HFFc6 (cell line): ENCODE results near the gene RNASET2. TPM values are rescaled to one million over a fixed set of nuclear protein-coding genes. Genes with fewer than 3 reads are reported as not detected.
"Not testable (repeated sequence)": the region's sequence is repeated elsewhere in the genome, so short reads cannot be mapped to it uniquely, and the experiment has no call there.

ENCODE experiments used
- DNase-seq: peaks from one replicate; pipeline ENCODE4 v3.0.0-alpha.2; 2018
- H3K27ac Mint-ChIP-seq: 2 replicates; pipeline ENCODE4 v1.8.0; 2020; ENCODE audit warnings: mild to moderate bottlenecking, mixed read lengths
- H3K27me3 Mint-ChIP-seq: 2 replicates; pipeline ENCODE4 v1.8.0; 2021; ENCODE audit warnings: mild to moderate bottlenecking, moderate library complexity, mixed read lengths; ENCODE audit not compliant: insufficient read depth
- H3K36me3 Mint-ChIP-seq: 2 replicates; pipeline ENCODE4 v1.8.0; 2021; ENCODE audit warnings: low read depth, mixed read lengths
- H3K4me1 Mint-ChIP-seq: 2 replicates; pipeline ENCODE4 v1.8.0; 2020; ENCODE audit warnings: low read depth, mixed read lengths
- H3K4me3 Mint-ChIP-seq: 2 replicates; pipeline ENCODE4 v1.8.0; 2020; ENCODE audit warnings: mild to moderate bottlenecking, moderate library complexity, mixed read lengths
- H3K9me3 Mint-ChIP-seq: 2 replicates; pipeline ENCODE4 v1.8.0; 2020; ENCODE audit warnings: mild to moderate bottlenecking, mixed read lengths
- total RNA-seq, 6 experiments: library from RNA; stranded (reverse); fragmentation: NEBNext Ultra II Directional; extraction: Animal tissue kit (Norgen Biotek cat#: 25700); gene quantifications; 2 replicates in 1 of 6; 3 replicates in 5 of 6; pipeline ENCODE4 v1.2.3, GENCODE V29; 2021
- TF ChIP-seq, protein P1 (sequence below): fragments of 200-600 bp; sonication (generic); IDR thresholded peaks from 2 replicates; pipeline ENCODE4 v1.5.0; 2021; ENCODE audit warnings: antibody characterized with exemption, mild to moderate bottlenecking

Gene RNASET2
- total RNA-seq, 6 experiments from 2014 or later = 15.1 to 28.9 (median 16.5) TPM

- no peaks in the 10 kb centered on the region for H3K9me3 Mint-ChIP-seq
- H3K4me1 Mint-ChIP-seq = peaks cover 16% of the 10 kb centered on the region
- peak overlapping the region; percentile 51; the same call in 1 of the 2 replicates for H3K4me3 Mint-ChIP-seq
- DNase-seq = no peak
- H3K27ac Mint-ChIP-seq = peak overlapping the region; percentile 66
- TF ChIP-seq, protein P1, sequence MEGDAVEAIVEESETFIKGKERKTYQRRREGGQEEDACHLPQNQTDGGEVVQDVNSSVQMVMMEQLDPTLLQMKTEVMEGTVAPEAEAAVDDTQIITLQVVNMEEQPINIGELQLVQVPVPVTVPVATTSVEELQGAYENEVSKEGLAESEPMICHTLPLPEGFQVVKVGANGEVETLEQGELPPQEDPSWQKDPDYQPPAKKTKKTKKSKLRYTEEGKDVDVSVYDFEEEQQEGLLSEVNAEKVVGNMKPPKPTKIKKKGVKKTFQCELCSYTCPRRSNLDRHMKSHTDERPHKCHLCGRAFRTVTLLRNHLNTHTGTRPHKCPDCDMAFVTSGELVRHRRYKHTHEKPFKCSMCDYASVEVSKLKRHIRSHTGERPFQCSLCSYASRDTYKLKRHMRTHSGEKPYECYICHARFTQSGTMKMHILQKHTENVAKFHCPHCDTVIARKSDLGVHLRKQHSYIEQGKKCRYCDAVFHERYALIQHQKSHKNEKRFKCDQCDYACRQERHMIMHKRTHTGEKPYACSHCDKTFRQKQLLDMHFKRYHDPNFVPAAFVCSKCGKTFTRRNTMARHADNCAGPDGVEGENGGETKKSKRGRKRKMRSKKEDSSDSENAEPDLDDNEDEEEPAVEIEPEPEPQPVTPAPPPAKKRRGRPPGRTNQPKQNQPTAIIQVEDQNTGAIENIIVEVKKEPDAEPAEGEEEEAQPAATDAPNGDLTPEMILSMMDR = no peak
- H3K36me3 Mint-ChIP-seq = peaks cover 10% of the 10 kb centered on the region
- H3K27me3 Mint-ChIP-seq = no peaks in the 10 kb centered on the region
Measured at GRCh38 chr6:166949528-166950442, 6.6 kb downstream of the RNASET2 start.

DNA sequence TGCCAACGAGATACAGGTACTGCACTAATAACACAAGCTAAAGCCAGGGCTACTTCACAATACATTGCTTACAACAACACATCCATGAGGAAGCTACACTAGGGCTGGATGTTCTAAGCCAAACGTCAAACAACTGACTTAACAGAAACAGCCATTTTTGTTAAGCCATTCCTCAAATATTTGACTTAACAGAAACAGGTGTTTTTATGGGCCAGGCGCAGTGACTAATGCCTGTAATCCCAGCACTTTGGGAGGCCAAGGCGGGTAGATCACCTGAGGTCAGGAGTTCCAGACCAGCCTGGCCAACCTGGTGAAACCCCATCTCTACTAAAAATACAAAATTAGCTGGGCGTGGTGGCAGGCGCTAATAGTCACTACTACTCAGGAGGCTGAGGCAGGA is 7.6 kb downstream of the RNASET2 start:
- not testable (repeated sequence) for DNase-seq, H3K27ac Mint-ChIP-seq, H3K9me3 Mint-ChIP-seq, H3K36me3 Mint-ChIP-seq, H3K4me3 Mint-ChIP-seq, H3K27me3 Mint-ChIP-seq
- H3K4me1 Mint-ChIP-seq = peaks cover 16% of the 10 kb centered on the region

- no peaks in the 10 kb centered on the region for H3K27me3 Mint-ChIP-seq
- H3K27ac Mint-ChIP-seq = no peak overlapping the region
- H3K4me1 Mint-ChIP-seq = peaks cover 16% of the 10 kb centered on the region
- H3K4me3 Mint-ChIP-seq = no peak overlapping the region
- DNase-seq = no peak
- H3K36me3 Mint-ChIP-seq = peaks cover 10% of the 10 kb centered on the region
- H3K9me3 Mint-ChIP-seq = no peaks in the 10 kb centered on the region
- TF ChIP-seq, protein P1 = no peak
Measured at GRCh38 chr6:166947251-166947650, 9.1 kb downstream of the RNASET2 start.

- peaks cover 9% of the 10 kb centered on the region for H3K36me3 Mint-ChIP-seq
- TF ChIP-seq, protein P1 = no peak
- peaks cover 14% of the 10 kb centered on the region for H3K4me1 Mint-ChIP-seq
- H3K9me3 Mint-ChIP-seq = no peaks in the 10 kb centered on the region
- no peak for DNase-seq
- no peaks in the 10 kb centered on the region for H3K27me3 Mint-ChIP-seq
- no peak overlapping the region for H3K4me3 Mint-ChIP-seq
- H3K27ac Mint-ChIP-seq = no peak overlapping the region
Measured at GRCh38 chr6:166946125-166946524, 10.2 kb downstream of the RNASET2 start.

GRCh38 chr6:166944666-166945256 is 11.6 kb downstream of the RNASET2 start:
- no peak overlapping the region for H3K27ac Mint-ChIP-seq
- H3K4me3 Mint-ChIP-seq = no peak overlapping the region
- no peak for DNase-seq
- no peaks in the 10 kb centered on the region; the same call in 1 of the 2 replicates for H3K36me3 Mint-ChIP-seq
- H3K27me3 Mint-ChIP-seq = no peaks in the 10 kb centered on the region
- H3K9me3 Mint-ChIP-seq = no peaks in the 10 kb centered on the region
- TF ChIP-seq, protein P1 = no peak
- peaks cover 9% of the 10 kb centered on the region for H3K4me1 Mint-ChIP-seq
